Mesendoderm (in vitro differentiated cells): ENCODE measurements around the gene SURF4.

Experiments used
- DNase-seq: peaks from one replicate; pipeline ENCODE4 v3.0.0; 2013
- H2AK5ac ChIP-seq: 2 replicates; pipeline ENCODE4 v1.6.1; 2013; ENCODE audit warnings: low read length, inconsistent platforms
- H2BK120ac ChIP-seq: 2 replicates; pipeline ENCODE4 v1.6.1; 2013; ENCODE audit warnings: low read depth, mild to moderate bottlenecking, low read length, moderate library complexity, mixed read lengths
- H2BK15ac ChIP-seq: replicated peaks from 2 replicates; pipeline ENCODE4 v1.6.1; 2013; ENCODE audit warnings: low read depth, mild to moderate bottlenecking, moderate library complexity
- H2BK5ac ChIP-seq: 2 replicates; pipeline ENCODE4 v1.6.1; 2013; ENCODE audit warnings: low read length, inconsistent platforms
- H3K18ac ChIP-seq: 2 replicates; pipeline ENCODE4 v1.6.1; 2013; ENCODE audit warnings: mild to moderate bottlenecking, low read length, mixed read lengths
- H3K23ac ChIP-seq: one replicate; pipeline ENCODE4 v1.6.1; 2013; ENCODE audit warnings: low read length
- H3K27ac ChIP-seq: 2 replicates; pipeline ENCODE4 v1.5.1; 2013; ENCODE audit warnings: low read depth, mild to moderate bottlenecking, inconsistent platforms, low read length, moderate library complexity
- H3K27me3 ChIP-seq: 2 replicates; pipeline ENCODE4 v1.6.1; 2013; ENCODE audit warnings: low read length, control low read depth, mild to moderate bottlenecking, inconsistent platforms; ENCODE audit not compliant: insufficient read depth, poor library complexity
- H3K36me3 ChIP-seq: 2 replicates; pipeline ENCODE4 v1.6.1; 2013; ENCODE audit warnings: low read length, inconsistent platforms; ENCODE audit not compliant: control insufficient read depth, insufficient read depth
- H3K4ac ChIP-seq: one replicate; pipeline ENCODE4 v1.6.1; 2013; ENCODE audit warnings: low read depth, mild to moderate bottlenecking, low read length, moderate library complexity
- H3K4me1 ChIP-seq: 2 replicates; pipeline ENCODE4 v1.6.1; 2013; ENCODE audit warnings: low read depth, low read length, inconsistent platforms; ENCODE audit not compliant: control insufficient read depth
- H3K4me2 ChIP-seq: 2 replicates; pipeline ENCODE4 v1.6.1; 2013; ENCODE audit warnings: low read length
- H3K4me3 ChIP-seq: 2 replicates; pipeline ENCODE4 v1.5.1; 2013; ENCODE audit warnings: mild to moderate bottlenecking, low read length
- H3K56ac ChIP-seq: one replicate; pipeline ENCODE4 v1.6.1; 2013; ENCODE audit warnings: low read length
- H3K79me1 ChIP-seq: 2 replicates; pipeline ENCODE4 v1.6.1; 2013; ENCODE audit warnings: low read length, inconsistent platforms
- H3K79me2 ChIP-seq: 2 replicates; pipeline ENCODE4 v1.6.1; 2013; ENCODE audit warnings: mild to moderate bottlenecking, low read length; ENCODE audit not compliant: control insufficient read depth, insufficient read depth
- H3K9ac ChIP-seq: 2 replicates; pipeline ENCODE4 v1.6.1; 2013; ENCODE audit warnings: low read length, inconsistent platforms
- H4K5ac ChIP-seq: one replicate; pipeline ENCODE4 v1.6.1; 2013; ENCODE audit warnings: low read length
- H4K8ac ChIP-seq: one replicate; pipeline ENCODE4 v1.6.1; 2013; ENCODE audit warnings: low read depth, mild to moderate bottlenecking, control low read depth, low read length, moderate library complexity
- WGBS: extraction: QIAGEN DNeasy Blood & Tissue Kit; methylation state at CpG from one replicate; pipeline ENCODE4 v1.1.7; 2013; ENCODE audit warnings: low lambda C conversion rate, missing lambda C conversion rate; ENCODE audit not compliant: insufficient coverage; ENCODE audit errors: extremely low coverage; 5-methylcytosine and 5-hydroxymethylcytosine counted together

Gene SURF4

DNA sequence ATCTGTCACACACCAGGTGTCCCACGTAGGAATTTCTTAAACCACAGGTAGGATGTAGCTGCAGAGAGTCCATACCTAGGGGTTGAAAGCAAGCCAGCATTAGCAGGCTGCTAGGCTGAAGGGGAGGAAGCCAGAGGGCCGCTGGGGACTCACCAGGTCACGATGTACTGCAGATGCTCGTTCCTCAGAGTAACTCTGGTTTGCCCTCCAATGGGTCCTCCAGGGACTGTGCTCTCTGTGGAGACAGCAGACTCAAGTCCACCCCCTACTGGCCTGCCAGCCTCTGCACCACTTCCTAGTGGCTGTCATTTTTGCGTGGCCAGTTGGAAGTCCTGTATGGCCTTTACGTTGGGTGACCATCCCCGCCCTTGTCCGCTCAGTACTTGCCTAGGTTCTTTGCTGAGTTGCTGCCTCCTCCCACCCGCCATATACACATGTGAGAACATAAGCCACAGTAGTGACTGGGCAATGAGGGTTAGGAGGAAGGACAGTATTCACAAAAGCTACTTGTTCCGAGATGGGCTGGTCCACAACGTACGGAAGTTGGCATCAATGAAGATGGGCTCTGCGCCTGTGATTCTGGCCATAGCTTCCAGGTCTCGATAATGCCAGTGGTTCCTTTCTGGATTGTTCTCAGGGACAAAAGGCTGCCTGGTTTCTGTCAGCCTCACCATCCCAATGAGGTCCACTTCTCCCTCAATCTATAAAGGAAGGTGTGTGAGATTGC, 23.8 kb downstream of the SURF4 start:
- no peak overlapping the region for H2BK120ac ChIP-seq
- H3K79me1 ChIP-seq: peaks cover 13% of the 10 kb centered on the region
- no peak overlapping the region for H3K56ac ChIP-seq
- H2AK5ac ChIP-seq: no peak overlapping the region
- H3K4me3 ChIP-seq: no peak overlapping the region
- H3K27me3 ChIP-seq: no peaks in the 10 kb centered on the region
- no peak overlapping the region for H3K9ac ChIP-seq
- peak; percentile 93 for DNase-seq
- H2BK5ac ChIP-seq: no peak overlapping the region
- no peak overlapping the region for H4K5ac ChIP-seq
- no peaks in the 10 kb centered on the region for H3K4me1 ChIP-seq
- peaks cover 21% of the 10 kb centered on the region for H3K36me3 ChIP-seq
- no peak overlapping the region for H3K18ac ChIP-seq
- H3K79me2 ChIP-seq: peaks cover 29% of the 10 kb centered on the region
- WGBS: no CpG with 5 or more reads among the region's 14 CpGs
- H3K23ac ChIP-seq: no peak overlapping the region
- no peak overlapping the region for H4K8ac ChIP-seq
- H2BK15ac ChIP-seq: no peak overlapping the region
- no peak overlapping the region for H3K27ac ChIP-seq
- no peak overlapping the region for H3K4me2 ChIP-seq
- H3K4ac ChIP-seq: no peak overlapping the region

GRCh38 chr9:133351526-133351907, 24.3 kb downstream of the SURF4 start:
- no peak overlapping the region for H2BK5ac ChIP-seq
- no peak overlapping the region for H3K27ac ChIP-seq

DNA sequence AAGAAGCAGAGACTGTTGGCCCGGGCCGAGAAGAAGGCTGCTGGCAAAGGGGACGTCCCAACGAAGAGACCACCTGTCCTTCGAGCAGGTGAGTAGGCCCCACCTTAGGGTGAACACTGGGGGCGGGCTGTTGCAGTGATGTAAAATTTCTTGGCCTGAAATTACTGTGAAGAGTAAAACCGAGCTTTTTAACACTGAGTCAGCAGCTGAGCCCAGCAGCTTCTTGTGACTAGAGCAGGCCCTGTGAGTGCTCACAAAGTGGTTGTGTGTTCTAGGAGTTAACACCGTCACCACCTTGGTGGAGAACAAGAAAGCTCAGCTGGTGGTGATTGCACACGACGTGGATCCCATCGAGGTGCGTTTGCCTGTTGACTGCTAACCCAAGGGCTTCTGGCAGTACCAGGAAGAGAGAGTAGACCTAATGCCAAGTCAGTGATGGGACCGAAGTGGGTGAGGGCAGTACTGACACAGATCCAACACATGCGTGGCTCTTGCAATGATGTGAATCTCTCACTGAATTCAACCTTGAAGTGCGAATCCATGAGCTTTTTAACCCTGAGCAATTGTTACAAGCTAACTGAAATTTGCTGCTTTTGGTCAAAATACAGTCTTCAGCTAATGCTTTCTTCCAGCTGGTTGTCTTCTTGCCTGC, 25.8 kb downstream of the SURF4 start:
- no peak overlapping the region for H3K18ac ChIP-seq
- no peak overlapping the region for H3K27ac ChIP-seq
- WGBS: no CpG with 5 or more reads among the region's 15 CpGs
- no peaks in the 10 kb centered on the region for H3K27me3 ChIP-seq
- H3K23ac ChIP-seq: no peak overlapping the region
- H3K4me3 ChIP-seq: no peak overlapping the region
- DNase-seq: no peak
- peaks cover 24% of the 10 kb centered on the region for H3K36me3 ChIP-seq
- H3K4me1 ChIP-seq: no peaks in the 10 kb centered on the region
- H3K4ac ChIP-seq: no peak overlapping the region
- no peak overlapping the region for H2BK5ac ChIP-seq
- H4K5ac ChIP-seq: no peak overlapping the region
- H2AK5ac ChIP-seq: no peak overlapping the region
- peaks cover 43% of the 10 kb centered on the region for H3K79me2 ChIP-seq
- no peak overlapping the region for H4K8ac ChIP-seq
- no peak overlapping the region for H2BK15ac ChIP-seq
- H3K9ac ChIP-seq: peak overlapping the region; percentile 99
- H3K4me2 ChIP-seq: peak overlapping the region; percentile 99
- no peak overlapping the region for H2BK120ac ChIP-seq
- peak overlapping the region; percentile 99 for H3K56ac ChIP-seq
- H3K79me1 ChIP-seq: peaks cover 26% of the 10 kb centered on the region

More at GRCh38 chr9:133351526-133351907, 24.3 kb downstream of the SURF4 start:
- no peak overlapping the region for H4K8ac ChIP-seq
- H2AK5ac ChIP-seq: no peak overlapping the region
- no peaks in the 10 kb centered on the region for H3K4me1 ChIP-seq
- H2BK15ac ChIP-seq: no peak overlapping the region
- H4K5ac ChIP-seq: no peak overlapping the region
- peaks cover 13% of the 10 kb centered on the region for H3K79me1 ChIP-seq
- no CpG with 5 or more reads among the region's 3 CpGs for WGBS
- H3K27me3 ChIP-seq: no peaks in the 10 kb centered on the region
- H2BK120ac ChIP-seq: no peak overlapping the region
- no peak overlapping the region for H3K56ac ChIP-seq
- H3K23ac ChIP-seq: no peak overlapping the region
- H3K36me3 ChIP-seq: peaks cover 21% of the 10 kb centered on the region
- H3K79me2 ChIP-seq: peaks cover 34% of the 10 kb centered on the region
- no peak overlapping the region for H3K18ac ChIP-seq
- no peak overlapping the region for H3K9ac ChIP-seq
- H3K4me2 ChIP-seq: no peak overlapping the region
- no peak overlapping the region for H3K4me3 ChIP-seq
- H3K4ac ChIP-seq: no peak overlapping the region
- no peak for DNase-seq

DNA sequence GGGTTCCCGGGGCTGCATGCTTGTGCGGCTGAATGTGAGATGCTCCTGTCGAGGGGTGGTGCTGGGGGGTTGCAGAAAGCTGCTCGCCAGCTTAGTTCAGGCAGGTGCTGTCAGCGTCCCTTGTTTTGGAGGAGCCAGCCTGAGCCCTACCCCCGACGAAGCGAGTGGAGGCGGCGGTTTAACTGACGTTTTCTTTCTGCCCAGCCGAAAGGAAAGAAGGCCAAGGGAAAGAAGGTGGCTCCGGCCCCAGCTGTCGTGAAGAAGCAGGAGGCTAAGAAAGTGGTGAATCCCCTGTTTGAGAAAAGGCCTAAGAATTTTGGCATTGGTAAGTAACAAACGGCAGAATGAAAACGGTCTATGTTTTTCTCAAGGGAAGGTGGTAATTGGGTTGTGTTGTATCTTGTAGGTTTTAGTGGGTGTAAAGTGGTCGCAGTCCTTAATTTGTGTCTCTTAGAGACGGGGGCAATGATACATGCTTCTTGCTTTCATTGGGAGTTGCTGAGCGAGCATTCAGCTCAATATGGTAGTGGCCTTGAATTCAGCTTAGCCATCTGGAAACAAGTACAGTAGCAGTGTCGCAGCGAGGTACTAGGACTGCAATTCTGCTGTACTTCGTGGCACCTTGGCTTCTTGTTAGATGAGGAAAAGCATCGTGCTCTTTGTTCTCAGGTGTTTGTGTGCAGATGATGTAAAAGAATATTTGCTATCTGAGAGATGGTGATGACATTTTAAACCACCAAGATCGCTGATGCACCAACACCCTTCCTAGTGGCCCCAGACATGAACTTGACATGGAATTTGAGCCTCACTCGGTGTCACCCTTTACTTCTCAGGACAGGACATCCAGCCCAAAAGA, 26.9 kb downstream of the SURF4 start:
- H3K18ac ChIP-seq: peak overlapping the region; percentile 96
- H3K4me1 ChIP-seq: no peaks in the 10 kb centered on the region
- peak overlapping the region; percentile 99 for H3K56ac ChIP-seq
- peak overlapping the region; percentile 95 for H3K4me3 ChIP-seq
- H3K27ac ChIP-seq: peak overlapping the region; percentile 87
- H3K36me3 ChIP-seq: peaks cover 27% of the 10 kb centered on the region
- peak overlapping the region; percentile 7 for H2BK120ac ChIP-seq
- H3K27me3 ChIP-seq: no peaks in the 10 kb centered on the region
- H3K4ac ChIP-seq: peak overlapping the region; percentile 70
- H4K8ac ChIP-seq: no peak overlapping the region
- H4K5ac ChIP-seq: no peak overlapping the region
- peak overlapping the region; percentile 99 for H3K4me2 ChIP-seq
- whole genome bisulfite sequencing: no CpG with 5 or more reads among the region's 25 CpGs
- peak overlapping the region; percentile 93 for H2BK5ac ChIP-seq
- peak overlapping the region; percentile 99 for H3K9ac ChIP-seq
- H3K79me2 ChIP-seq: peaks cover 43% of the 10 kb centered on the region
- peak overlapping the region; percentile 82 for H2AK5ac ChIP-seq
- DNase-seq: no peak
- H3K79me1 ChIP-seq: peaks cover 29% of the 10 kb centered on the region
- no peak overlapping the region for H2BK15ac ChIP-seq
- peak overlapping the region; percentile 97 for H3K23ac ChIP-seq

DNA sequence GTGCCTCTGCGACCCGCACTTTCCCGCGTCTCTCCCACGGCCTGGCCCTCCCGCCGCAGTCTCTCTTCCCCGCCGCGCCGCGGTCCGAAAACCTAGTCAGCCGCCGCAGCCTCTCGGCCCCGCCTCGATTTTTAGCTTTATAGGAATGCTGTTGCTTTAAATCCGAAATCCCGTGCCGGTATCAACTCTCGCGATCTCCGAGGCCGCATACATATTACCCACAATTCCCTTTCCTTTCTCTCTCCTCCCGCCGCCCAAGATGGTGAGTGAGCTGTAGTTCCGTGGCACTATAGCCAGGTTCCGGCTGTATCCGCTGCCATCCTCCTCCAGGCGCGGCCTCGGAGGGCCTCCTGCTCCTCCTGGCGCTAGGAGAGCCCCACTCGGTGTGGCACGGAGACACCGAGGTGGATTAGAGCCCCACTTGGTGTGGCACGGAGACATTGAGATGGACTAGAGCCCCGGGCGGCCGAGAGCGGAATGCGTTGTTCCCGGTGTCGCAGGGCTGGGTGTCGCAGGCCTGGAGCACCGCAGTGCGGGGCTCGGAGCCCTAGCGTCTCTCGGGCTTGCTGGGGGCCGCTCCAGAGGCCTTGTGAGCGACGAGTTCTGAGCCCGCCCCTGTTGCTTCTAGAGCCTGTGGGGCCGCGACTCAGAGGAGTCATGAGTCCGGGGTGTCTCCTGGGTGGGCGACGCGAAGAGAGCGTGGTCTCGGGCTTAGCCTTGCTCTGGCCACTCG, 27.7 kb downstream of the SURF4 start, which contains the start of the genes MED22 and RPL7A:
Gene MED22 (minus strand): TSS at position 147 of the 733 bp plus-strand sequence. CDS start 1,469 bp downstream, outside the sequence.
Gene RPL7A (plus strand): TSS at position 234 of the 733 bp plus-strand sequence. CDS start 26 bp downstream, at position 260.
- WGBS: no CpG with 5 or more reads among the region's 64 CpGs

More for the DNA sequence above, 27.7 kb downstream of the SURF4 start, which contains the start of the genes MED22 and RPL7A:
- Histone ChIP-seq H3K4me3 (peak within 1 kb of the TSS; percentile 95), H2BK120ac (peak within 1 kb of the TSS; percentile 40), H2AK5ac (peak within 1 kb of the TSS; percentile 82), H3K36me3 (peaks cover 30% of the 10 kb centered on the region), H3K56ac (peak within 1 kb of the TSS; percentile 99), H3K18ac (peak within 1 kb of the TSS; percentile 96), H3K27me3 (no peaks in the 10 kb centered on the region), H3K79me2 (peaks cover 43% of the 10 kb centered on the region), H3K4ac (peak within 1 kb of the TSS; percentile 82), H3K4me1 (no peaks in the 10 kb centered on the region), H4K5ac (peak within 1 kb of the TSS; percentile 52), H2BK5ac (peak within 1 kb of the TSS; percentile 93), H3K79me1 (peaks cover 29% of the 10 kb centered on the region), H2BK15ac (no peak within 1 kb of the TSS), H4K8ac (no peak within 1 kb of the TSS), H3K9ac (peak within 1 kb of the TSS; percentile 99), H3K23ac (peak within 1 kb of the TSS; percentile 97), H3K4me2 (peak within 1 kb of the TSS; percentile 99), H3K27ac (peak within 1 kb of the TSS; percentile 87)
- peak; percentile 98 for DNase-seq
